CD4-positive, CD25-positive, alpha-beta regulatory T cell (primary cell): Measurements from ENCODE around the gene JPH2. TPM values are rescaled to one million over a fixed set of nuclear protein-coding genes. Genes with fewer than 3 reads are reported as not detected.

Experiments used
- ATAC-seq, 2 donors: fragments of 150-1000 bp; cut with Tn5 transposase; one replicate each; pipeline ENCODE4 v1.10.0; 2021; ENCODE audit warnings: low read depth in 2 of 2, moderate number of reproducible peaks in 2 of 2, moderate library complexity in 1 of 2
- DNase-seq, 3 donors: peaks; one replicate each; pipeline versions ENCODE4 v3.0.0 to v3.0.0-alpha.2; 2012 to 2022; ENCODE audit warnings: mixed read lengths in 1 of 3
- H3K27ac ChIP-seq: one replicate; pipeline ENCODE4 v1.7.0; 2013; ENCODE audit warnings: mild to moderate bottlenecking, low read length; ENCODE audit not compliant: insufficient read depth, poor library complexity, severe bottlenecking
- H3K27me3 ChIP-seq: one replicate; pipeline ENCODE4 v1.7.0; 2013; ENCODE audit warnings: low read length; ENCODE audit not compliant: control insufficient read depth, insufficient read depth
- H3K36me3 ChIP-seq: one replicate; pipeline ENCODE4 v1.7.0; 2013; ENCODE audit warnings: mild to moderate bottlenecking, low read length, moderate library complexity; ENCODE audit not compliant: control insufficient read depth, insufficient read depth
- H3K4me1 ChIP-seq: 2 replicates; pipeline ENCODE4 v1.7.0; 2013; ENCODE audit warnings: mild to moderate bottlenecking, low read length; ENCODE audit not compliant: insufficient read depth, control insufficient read depth, poor library complexity, severe bottlenecking
- H3K4me3 ChIP-seq: one replicate; pipeline ENCODE4 v1.7.0; 2013; ENCODE audit warnings: low read depth, mild to moderate bottlenecking, low read length, moderate library complexity
- H3K9me3 ChIP-seq, 2 experiments: 1 replicate in 1 of 2; 2 replicates in 1 of 2; pipeline ENCODE4 v1.7.0; 2013; ENCODE audit warnings: low read length in 2 of 2, mild to moderate bottlenecking in 1 of 2, moderate library complexity in 1 of 2; ENCODE audit not compliant: control insufficient read depth in 2 of 2
- H3K27ac Mint-ChIP-seq, 3 donors: one replicate each; pipeline ENCODE4 v1.8.0; 2020 to 2022; ENCODE audit warnings: mild to moderate bottlenecking in 3 of 3, mixed read lengths in 3 of 3, moderate library complexity in 2 of 3
- H3K27me3 Mint-ChIP-seq: one replicate; pipeline ENCODE4 v1.8.0; 2022; ENCODE audit warnings: mild to moderate bottlenecking, mixed read lengths
- H3K36me3 Mint-ChIP-seq: one replicate; pipeline ENCODE4 v1.8.0; 2020; ENCODE audit warnings: mixed read lengths
- H3K4me1 Mint-ChIP-seq, 4 donors: one replicate each; pipeline ENCODE4 v1.8.0; 2020 to 2022; ENCODE audit warnings: mixed read lengths in 4 of 4, mild to moderate bottlenecking in 1 of 4
- H3K4me3 Mint-ChIP-seq, 4 donors: one replicate each; pipeline ENCODE4 v1.8.0; 2020 to 2022; ENCODE audit warnings: mild to moderate bottlenecking in 4 of 4, mixed read lengths in 4 of 4, moderate library complexity in 3 of 4
- H3K9me3 Mint-ChIP-seq, 7 donors: one replicate each; pipeline ENCODE4 v1.8.0; 2020 to 2022; ENCODE audit warnings: mixed read lengths in 7 of 7, mild to moderate bottlenecking in 3 of 7, moderate library complexity in 2 of 7
- polyA plus RNA-seq, 4 donors: library from polyadenylated mRNA; unstranded; fragments of 300-500 nt; fragmentation: Illumina TruSeq; gene quantifications; one replicate each; pipeline ENCODE4 v1.2.3, GENCODE V29; 2021
- total RNA-seq: library from RNA; stranded (reverse); gene quantifications from one replicate; pipeline ENCODE4 v1.2.3, GENCODE V29; 2022

JPH2 gene
- total and polyA plus RNA-seq, 5 donors from 2014 or later, result not detected

DNA sequence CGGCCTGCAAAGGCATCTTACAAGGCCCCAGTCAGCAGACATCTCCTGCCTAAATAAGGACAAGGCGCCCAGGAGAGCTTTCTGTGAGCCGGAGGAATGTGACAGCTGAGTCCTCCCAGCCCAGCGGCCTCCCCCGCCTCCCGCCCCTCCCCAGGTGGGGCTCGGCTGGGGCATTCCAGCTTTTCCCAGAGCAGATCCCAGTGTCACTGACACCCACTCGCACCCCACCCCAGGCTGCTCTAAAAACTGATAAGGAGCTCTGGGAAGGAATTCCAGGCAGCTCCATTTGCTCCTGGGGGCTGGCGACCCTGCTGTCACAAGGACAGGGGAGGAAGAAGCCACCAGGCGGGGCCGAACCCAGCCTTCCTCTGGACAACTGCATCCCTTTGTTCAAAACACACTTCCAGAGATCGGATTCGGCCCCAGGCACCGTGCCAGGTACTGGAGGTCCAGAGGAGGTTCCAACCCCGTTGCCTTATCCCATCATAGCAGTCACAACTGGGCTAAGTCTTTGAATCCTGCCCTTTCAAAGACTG, 49.7 kb downstream of the JPH2 start:
- H3K9me3 ChIP-seq, result no peaks in the 10 kb centered on the region
- H3K27me3 ChIP-seq, result peaks cover 7% of the 10 kb centered on the region
- Mint-ChIP-seq H3K4me1 (peaks cover 0 to 1% (median 0%) of the 10 kb centered on the region in 4 donors), H3K27me3 (peaks cover 39% of the 10 kb centered on the region), H3K9me3 (no peaks in the 10 kb centered on the region), H3K36me3 (no peaks in the 10 kb centered on the region), H3K27ac (no peak overlapping the region), H3K4me3 (no peak overlapping the region)
- H3K27ac ChIP-seq, result no peak overlapping the region
- DNase-seq (no peak), ATAC-seq (no peak)
- no peaks in the 10 kb centered on the region for H3K4me1 ChIP-seq
- H3K4me3 ChIP-seq, result no peak overlapping the region
- no peaks in the 10 kb centered on the region for H3K36me3 ChIP-seq

DNA sequence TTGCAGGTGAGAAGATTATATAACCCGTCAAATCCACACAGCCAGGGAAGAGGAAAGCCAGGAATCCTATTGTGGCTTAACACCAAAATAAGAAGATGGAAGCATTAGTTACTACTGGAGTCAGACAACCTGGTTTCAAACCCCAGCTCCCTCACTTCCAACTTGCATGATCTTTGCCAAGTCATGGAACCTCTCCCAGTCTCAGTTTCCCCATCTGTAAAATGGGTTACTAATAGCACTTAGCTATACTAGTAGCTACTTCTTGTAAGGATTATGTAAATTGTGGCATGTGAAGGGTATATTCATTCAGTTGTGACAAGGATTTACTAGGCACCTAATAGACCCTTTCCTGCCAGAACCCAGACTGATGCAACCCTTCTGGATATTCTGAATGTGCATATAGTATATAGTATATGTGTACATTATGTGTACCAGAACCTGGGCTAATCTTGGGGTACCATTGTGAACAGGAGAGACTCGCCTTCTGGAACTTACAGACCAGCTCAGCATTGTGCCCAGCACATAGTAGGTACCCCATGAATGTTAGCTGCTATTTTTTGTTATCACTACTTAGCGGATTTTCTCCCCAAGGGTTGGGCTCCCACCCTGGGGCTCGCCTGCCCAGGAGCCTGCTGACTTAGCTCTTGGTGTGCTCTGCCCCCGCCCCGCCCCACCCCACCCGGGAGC, 50.3 kb downstream of the JPH2 start:
- peaks cover 7% of the 10 kb centered on the region for H3K27me3 ChIP-seq
- Mint-ChIP-seq H3K27ac (no peak overlapping the region), H3K9me3 (no peaks in the 10 kb centered on the region), H3K4me1 (no peaks in the 10 kb centered on the region), H3K27me3 (peaks cover 34% of the 10 kb centered on the region), H3K4me3 (no peak overlapping the region), H3K36me3 (no peaks in the 10 kb centered on the region)
- ATAC-seq (no peak), DNase-seq (no peak)
- H3K4me3 ChIP-seq, result no peak overlapping the region
- H3K27ac ChIP-seq, result no peak overlapping the region
- H3K9me3 ChIP-seq, result no peaks in the 10 kb centered on the region
- H3K4me1 ChIP-seq, result no peaks in the 10 kb centered on the region
- no peaks in the 10 kb centered on the region for H3K36me3 ChIP-seq

DNA sequence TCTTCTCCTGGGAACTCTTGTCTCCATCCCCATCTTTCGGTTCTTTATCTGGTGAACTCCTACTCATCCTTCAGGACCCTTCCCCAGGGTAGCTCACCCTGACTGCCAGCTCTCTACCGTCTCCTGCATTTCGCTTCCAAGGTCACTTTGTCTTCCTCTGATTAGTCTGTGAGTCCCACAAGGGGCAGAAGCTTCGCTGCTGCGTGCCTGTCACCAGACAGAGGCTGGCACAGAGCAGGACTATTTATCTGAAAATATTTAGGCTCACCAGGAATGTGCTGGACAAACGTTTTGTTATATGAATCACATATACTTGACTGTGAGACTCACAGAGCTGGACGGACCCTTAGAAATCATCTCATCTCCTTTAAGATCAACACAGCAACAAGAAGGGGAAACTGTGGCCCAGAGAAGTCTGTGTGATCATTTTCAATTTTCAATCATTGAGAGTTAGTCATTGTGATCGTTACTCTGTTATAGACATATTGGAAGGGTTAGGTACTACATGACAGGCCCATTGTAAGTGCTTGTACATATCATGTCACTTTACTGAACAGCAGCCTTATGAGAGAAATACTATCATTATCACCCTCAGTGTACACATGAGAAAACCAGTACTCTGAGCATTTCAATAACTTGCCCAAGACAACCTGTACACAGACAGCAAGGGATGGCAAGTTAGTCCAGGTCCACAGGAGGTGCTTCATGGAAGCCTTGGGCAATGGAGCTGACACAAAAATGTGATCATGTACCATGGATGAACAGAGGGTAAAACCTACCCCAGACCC, 51.4 kb downstream of the JPH2 start:
- Histone ChIP-seq H3K27me3 (peaks cover 2% of the 10 kb centered on the region), H3K4me3 (no peak overlapping the region), H3K4me1 (no peaks in the 10 kb centered on the region), H3K36me3 (no peaks in the 10 kb centered on the region), H3K27ac (no peak overlapping the region), H3K9me3 (no peaks in the 10 kb centered on the region)
- DNase-seq (no peak), ATAC-seq (peak in 1 of 2 donors; percentile 11)
- H3K27ac Mint-ChIP-seq, result no peak overlapping the region
- H3K36me3 Mint-ChIP-seq, result no peaks in the 10 kb centered on the region
- no peak overlapping the region for H3K4me3 Mint-ChIP-seq
- no peaks in the 10 kb centered on the region for H3K4me1 Mint-ChIP-seq
- H3K9me3 Mint-ChIP-seq, result no peaks in the 10 kb centered on the region
- peaks cover 30% of the 10 kb centered on the region for H3K27me3 Mint-ChIP-seq

DNA sequence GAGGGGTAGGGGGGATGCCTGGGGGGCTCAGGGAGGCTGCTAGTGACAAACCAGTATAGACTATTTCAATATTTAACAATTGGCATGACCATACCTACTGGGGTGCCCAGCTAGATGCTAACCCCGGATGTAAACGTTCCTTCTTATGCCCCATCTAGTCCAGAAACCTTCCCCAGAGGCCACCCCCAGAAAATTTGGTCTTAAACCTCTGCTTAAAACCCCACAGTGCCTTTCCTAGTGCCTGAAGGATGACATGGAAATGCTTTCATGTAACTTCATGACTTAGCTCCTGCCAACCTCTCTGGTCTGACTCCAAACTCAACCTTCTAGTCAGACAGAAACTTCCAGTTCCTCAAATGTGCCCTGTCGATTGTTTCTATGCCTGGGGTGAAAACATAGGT, 52.0 kb downstream of the JPH2 start:
- DNase-seq (peak in 2 of 3 donors; percentile 17 to 44), ATAC-seq (no peak)
- H3K9me3 Mint-ChIP-seq, result no peaks in the 10 kb centered on the region
- no peak overlapping the region for H3K4me3 Mint-ChIP-seq
- no peaks in the 10 kb centered on the region for H3K36me3 ChIP-seq
- no peak overlapping the region for H3K27ac Mint-ChIP-seq
- H3K27ac ChIP-seq, result no peak overlapping the region
- no peak overlapping the region for H3K4me3 ChIP-seq
- no peaks in the 10 kb centered on the region for H3K36me3 Mint-ChIP-seq
- no peaks in the 10 kb centered on the region for H3K4me1 ChIP-seq
- peaks cover 2% of the 10 kb centered on the region for H3K27me3 ChIP-seq
- H3K27me3 Mint-ChIP-seq, result peaks cover 26% of the 10 kb centered on the region
- H3K9me3 ChIP-seq, result no peaks in the 10 kb centered on the region
- H3K4me1 Mint-ChIP-seq, result no peaks in the 10 kb centered on the region

DNA sequence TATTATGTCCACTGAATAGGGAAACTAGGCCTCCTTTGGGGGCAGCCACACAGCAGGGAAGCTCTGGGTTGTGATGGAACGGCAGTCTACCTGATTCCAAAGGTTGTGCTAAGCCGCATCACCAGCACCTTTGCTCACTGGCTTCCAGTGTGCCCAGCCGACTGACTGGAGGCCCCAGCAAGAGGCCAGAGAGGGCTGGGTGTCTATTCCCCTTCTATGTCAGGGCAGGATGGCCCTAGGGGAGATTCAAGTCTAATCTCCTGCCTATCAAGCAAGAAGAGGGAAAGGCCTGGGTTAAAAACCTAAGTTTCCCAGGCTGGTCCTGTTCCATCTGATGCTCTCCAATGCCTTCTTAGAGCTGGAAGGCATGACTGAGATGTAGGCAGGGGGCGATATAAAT, 53.6 kb downstream of the JPH2 start:
- no peaks in the 10 kb centered on the region for H3K36me3 ChIP-seq
- H3K27me3 Mint-ChIP-seq, result peaks cover 15% of the 10 kb centered on the region
- H3K4me3 ChIP-seq, result no peak overlapping the region
- no peaks in the 10 kb centered on the region for H3K9me3 ChIP-seq
- peak in 1 of 3 donors; percentile 14 for DNase-seq
- no peak overlapping the region for H3K27ac Mint-ChIP-seq
- H3K4me1 Mint-ChIP-seq, result no peaks in the 10 kb centered on the region
- no peak for ATAC-seq
- H3K4me3 Mint-ChIP-seq, result no peak overlapping the region
- H3K4me1 ChIP-seq, result no peaks in the 10 kb centered on the region
- no peaks in the 10 kb centered on the region for H3K36me3 Mint-ChIP-seq
- H3K9me3 Mint-ChIP-seq, result no peaks in the 10 kb centered on the region
- peaks cover 2% of the 10 kb centered on the region for H3K27me3 ChIP-seq
- H3K27ac ChIP-seq, result no peak overlapping the region

DNA sequence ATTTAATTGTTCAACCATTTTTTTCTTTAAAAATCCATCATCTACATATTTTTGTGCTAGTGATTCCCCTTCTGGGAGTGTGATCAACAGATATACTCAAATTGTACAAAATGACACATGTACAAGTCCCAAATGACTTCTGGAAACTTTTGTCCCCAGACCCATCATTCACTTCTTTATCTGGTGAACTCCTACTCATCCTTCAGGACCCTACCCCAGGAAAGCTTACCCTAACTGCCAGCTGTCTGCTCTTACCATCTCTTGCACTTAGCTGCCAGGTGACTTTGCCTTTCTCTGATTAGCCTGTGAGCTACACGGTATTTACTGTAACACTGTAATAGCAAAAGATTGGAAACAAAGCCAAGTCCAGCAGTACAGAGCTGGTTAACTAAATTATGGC, 55.3 kb downstream of the JPH2 start:
- no peak for DNase-seq
- ATAC-seq, result no peak
- H3K27ac Mint-ChIP-seq, result no peak overlapping the region

DNA sequence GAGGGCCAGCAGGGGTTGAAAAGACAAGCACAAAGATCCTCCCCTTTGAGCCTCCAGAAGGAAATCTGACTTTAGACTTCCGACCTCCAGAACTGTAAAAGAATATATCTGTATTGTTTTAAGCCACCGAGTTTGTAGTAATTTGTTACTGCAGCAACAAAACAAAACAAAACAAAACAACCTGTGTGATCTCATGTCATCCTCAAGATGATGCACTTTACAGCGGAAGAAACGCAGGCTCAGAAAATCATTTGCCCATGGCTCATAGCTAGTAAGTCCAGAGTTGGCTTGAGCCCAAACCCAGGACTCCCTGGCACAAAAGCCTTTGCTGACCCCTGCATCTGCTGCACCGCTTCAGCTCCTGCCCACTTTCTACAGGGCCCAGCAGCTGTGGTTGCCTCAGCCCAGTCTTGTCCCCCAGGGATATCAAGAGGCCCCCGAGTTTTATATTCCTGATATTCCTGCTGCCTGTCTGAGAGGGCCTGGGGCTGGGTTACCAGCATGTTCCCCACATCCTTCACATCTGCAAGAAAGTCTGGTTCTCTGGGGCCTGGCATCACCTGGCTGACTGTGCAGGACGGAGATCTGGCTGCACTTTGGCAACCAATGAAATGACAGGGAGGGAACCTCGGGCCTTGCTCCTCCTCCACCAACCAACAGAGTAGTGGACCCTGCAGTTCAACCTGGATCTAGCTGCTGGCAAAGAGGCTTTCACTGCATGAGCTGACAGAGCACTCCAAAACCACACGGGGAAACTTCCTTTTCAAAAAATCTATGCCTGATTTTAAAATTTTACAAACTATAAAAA, 56.9 kb downstream of the JPH2 start:
- Mint-ChIP-seq H3K4me1 (no peaks in the 10 kb centered on the region), H3K36me3 (no peaks in the 10 kb centered on the region), H3K27ac (peak overlapping the region in 1 of 3 donors; percentile 79), H3K9me3 (peaks cover 0 to 1% (median 0%) of the 10 kb centered on the region in 7 donors), H3K27me3 (peaks cover 6% of the 10 kb centered on the region), H3K4me3 (peak overlapping the region in 1 of 4 donors; percentile 64)
- Histone ChIP-seq H3K27ac (no peak overlapping the region), H3K4me1 (no peaks in the 10 kb centered on the region), H3K4me3 (no peak overlapping the region), H3K36me3 (no peaks in the 10 kb centered on the region), H3K9me3 (no peaks in the 10 kb centered on the region), H3K27me3 (peaks cover 1% of the 10 kb centered on the region)
- ATAC-seq (no peak), DNase-seq (no peak)

More for the DNA sequence above, 55.3 kb downstream of the JPH2 start:
- peaks cover 2% of the 10 kb centered on the region for H3K27me3 ChIP-seq
- no peaks in the 10 kb centered on the region for H3K9me3 ChIP-seq
- no peak overlapping the region for H3K4me3 ChIP-seq
- no peak overlapping the region for H3K4me3 Mint-ChIP-seq
- H3K4me1 ChIP-seq, result no peaks in the 10 kb centered on the region
- H3K9me3 Mint-ChIP-seq, result no peaks in the 10 kb centered on the region
- no peaks in the 10 kb centered on the region for H3K36me3 ChIP-seq
- H3K4me1 Mint-ChIP-seq, result no peaks in the 10 kb centered on the region
- no peak overlapping the region for H3K27ac ChIP-seq
- no peaks in the 10 kb centered on the region for H3K36me3 Mint-ChIP-seq
- H3K27me3 Mint-ChIP-seq, result peaks cover 13% of the 10 kb centered on the region
